Neural cell (in vitro differentiated cells): ENCODE results near the gene RAF1. TPM values are rescaled to one million over a fixed set of nuclear protein-coding genes. Genes with fewer than 3 reads are reported as not detected.

Experiments
- H2AFZ ChIP-seq: fragments of 200-600, 300-800 bp; sonication (generic), shearing (Covaris generic); 2 replicates; pipeline ENCODE4 v1.6.0; 2014; ENCODE audit warnings: low read depth, mild to moderate bottlenecking, antibody characterized with exemption, low read length, moderate library complexity
- H3F3A ChIP-seq: fragments of 200-600 bp; shearing (Covaris generic); 2 replicates; pipeline ENCODE4 v1.6.1; 2016; ENCODE audit warnings: mild to moderate bottlenecking, moderate library complexity, mixed read lengths, antibody characterized with exemption, low read length; ENCODE audit not compliant: insufficient read depth, poor library complexity, severe bottlenecking
- H3K27ac ChIP-seq: fragments of 200-600, 300-800 bp; sonication (generic), shearing (Covaris generic); 2 replicates; pipeline ENCODE4 v1.5.1; 2014; ENCODE audit warnings: mild to moderate bottlenecking, low read length, moderate library complexity
- H3K27me3 ChIP-seq: fragments of 300-800, 200-600 bp; sonication (generic), shearing (Covaris generic); 2 replicates; pipeline ENCODE4 v1.6.0; 2014; ENCODE audit warnings: mild to moderate bottlenecking, low read depth, low read length, moderate library complexity; ENCODE audit not compliant: insufficient read depth
- H3K36me3 ChIP-seq: fragments of 300-800, 200-600 bp; sonication (generic), shearing (Covaris generic); 2 replicates; pipeline ENCODE4 v1.5.1; 2014; ENCODE audit warnings: mild to moderate bottlenecking, antibody characterized with exemption, low read length, moderate library complexity; ENCODE audit not compliant: insufficient read depth
- H3K4me2 ChIP-seq: fragments of 300-800, 200-600 bp; sonication (generic), shearing (Covaris generic); 2 replicates; pipeline ENCODE4 v1.6.0; 2014; ENCODE audit warnings: mild to moderate bottlenecking, low read length
- H3K4me3 ChIP-seq: fragments of 300-800, 200-600 bp; sonication (generic), shearing (Covaris generic); 2 replicates; pipeline ENCODE4 v1.5.1; 2014; ENCODE audit warnings: mild to moderate bottlenecking, low read length, moderate library complexity
- H3K79me2 ChIP-seq: fragments of 200-600 bp; shearing (Covaris generic); replicated peaks from 2 replicates; pipeline ENCODE4 v1.6.0; 2014; ENCODE audit warnings: mild to moderate bottlenecking, low read length, moderate library complexity; ENCODE audit not compliant: insufficient read depth
- H3K9ac ChIP-seq: fragments of 300-800, 200-600 bp; sonication (generic), shearing (Covaris generic); 2 replicates; pipeline ENCODE4 v1.6.1; 2016; ENCODE audit warnings: mild to moderate bottlenecking, low read length, mixed read lengths
- H3K9me2 ChIP-seq: fragments of 200-600 bp; shearing (Covaris generic); 2 replicates; pipeline ENCODE4 v1.6.1; 2016; ENCODE audit warnings: mild to moderate bottlenecking, low read length, mixed read lengths; ENCODE audit not compliant: insufficient read depth
- H3K9me3 ChIP-seq: fragments of 200-600, 300-800 bp; sonication (generic), shearing (Covaris generic); 2 replicates; pipeline ENCODE4 v1.6.1; 2016; ENCODE audit warnings: mild to moderate bottlenecking, mixed run types, low read length, moderate library complexity, mixed read lengths
- H4K20me1 ChIP-seq: fragments of 200-600 bp; shearing (Covaris generic); 2 replicates; pipeline ENCODE4 v1.6.1; 2016; ENCODE audit warnings: mild to moderate bottlenecking, mixed run types; ENCODE audit not compliant: insufficient read depth
- EP300 ChIP-seq: fragments of 450-650 bp; conservative IDR thresholded peaks from 2 replicates; pipeline ENCODE4 v1.6.1; 2014; ENCODE audit warnings: antibody characterized with exemption, mild to moderate bottlenecking, moderate library complexity; ENCODE audit not compliant: poor library complexity, severe bottlenecking
- EZH2 ChIP-seq: fragments of 200-600, 300-800 bp; shearing (Covaris generic), sonication (generic); IDR thresholded peaks from 2 replicates; pipeline ENCODE4 v1.6.1; 2014; ENCODE audit warnings: antibody characterized with exemption, low read length, borderline replicate concordance, mild to moderate bottlenecking; ENCODE audit not compliant: insufficient read depth, poor library complexity, severe bottlenecking
- MXI1 ChIP-seq: fragments of 450-650 bp; conservative IDR thresholded peaks from 2 replicates; pipeline ENCODE4 v1.6.1; 2014; ENCODE audit warnings: antibody characterized with exemption, mild to moderate bottlenecking; ENCODE audit not compliant: poor library complexity, severe bottlenecking
- POLR2AphosphoS5 ChIP-seq: IDR thresholded peaks from 2 replicates; pipeline ENCODE4 v1.6.1; 2012
- RAD21 ChIP-seq: fragments of 450-650 bp; conservative IDR thresholded peaks from 2 replicates; pipeline ENCODE4 v1.6.1; 2014; ENCODE audit warnings: antibody characterized with exemption, mild to moderate bottlenecking, moderate library complexity
- SMC3 ChIP-seq: fragments of 450-650 bp; conservative IDR thresholded peaks from 2 replicates; pipeline ENCODE4 v1.6.1; 2014; ENCODE audit warnings: antibody characterized with exemption, mild to moderate bottlenecking, moderate library complexity; ENCODE audit not compliant: poor library complexity
- TAF1 ChIP-seq: IDR thresholded peaks from 2 replicates; pipeline ENCODE4 v1.6.1; 2012; ENCODE audit warnings: low read depth
- polyA plus RNA-seq: library from polyadenylated mRNA; depleted of rRNA; stranded (reverse); fragments of >200 nt; gene quantifications from 2 replicates; pipeline ENCODE4 v1.2.3, GENCODE V29; 2014
- TF ChIP-seq, protein P1 (sequence below): fragments of 450-650 bp; IDR thresholded peaks from 2 replicates; pipeline ENCODE4 v1.5.1; 2014; ENCODE audit warnings: antibody characterized with exemption, mild to moderate bottlenecking, moderate library complexity; ENCODE audit not compliant: poor library complexity, severe bottlenecking
- TF ChIP-seq, protein P2 (sequence below): IDR thresholded peaks from 2 replicates; pipeline ENCODE4 v1.6.1; 2012; ENCODE audit warnings: borderline replicate concordance

RAF1 gene
- polyA plus RNA-seq, 1 donor from 2014 or later, result 215 TPM

DNA sequence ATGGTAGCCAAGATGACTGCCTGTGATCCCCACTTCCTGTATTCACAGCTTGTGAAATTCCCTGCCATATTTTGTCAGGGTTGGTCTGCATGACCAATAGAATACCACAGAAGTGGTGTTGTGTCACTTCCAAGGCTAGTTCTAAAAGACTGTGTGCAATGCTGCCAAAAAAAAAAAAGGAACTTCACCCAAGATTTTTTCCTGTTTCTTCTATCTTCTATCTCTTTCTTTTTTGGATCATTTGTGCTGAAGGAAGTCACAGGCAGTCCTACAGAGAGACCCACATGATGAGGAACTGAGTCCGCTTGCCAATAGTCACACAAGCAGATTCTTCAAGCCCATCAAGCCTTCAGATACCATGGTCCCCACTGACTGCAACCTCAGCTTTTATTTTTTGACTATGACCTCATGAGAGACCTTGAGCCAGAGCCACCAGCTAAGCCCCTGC, 18.1 kb upstream of the RAF1 start:
- H3K4me2 ChIP-seq, result no peak overlapping the region
- no peaks in the 10 kb centered on the region for H3K27me3 ChIP-seq
- no peaks in the 10 kb centered on the region for H3K9me2 ChIP-seq
- no peaks in the 10 kb centered on the region for H3K79me2 ChIP-seq
- no peaks in the 10 kb centered on the region for H3K9me3 ChIP-seq
- no peak overlapping the region for H3K27ac ChIP-seq
- no peak overlapping the region for H3K9ac ChIP-seq
- no peak overlapping the region for H3K4me3 ChIP-seq
- H4K20me1 ChIP-seq, result no peaks in the 10 kb centered on the region
- H2AFZ ChIP-seq, result no peak overlapping the region
- TF ChIP-seq SMC3, result no peak
- H3F3A ChIP-seq, result no peaks in the 10 kb centered on the region
- H3K36me3 ChIP-seq, result no peaks in the 10 kb centered on the region

DNA sequence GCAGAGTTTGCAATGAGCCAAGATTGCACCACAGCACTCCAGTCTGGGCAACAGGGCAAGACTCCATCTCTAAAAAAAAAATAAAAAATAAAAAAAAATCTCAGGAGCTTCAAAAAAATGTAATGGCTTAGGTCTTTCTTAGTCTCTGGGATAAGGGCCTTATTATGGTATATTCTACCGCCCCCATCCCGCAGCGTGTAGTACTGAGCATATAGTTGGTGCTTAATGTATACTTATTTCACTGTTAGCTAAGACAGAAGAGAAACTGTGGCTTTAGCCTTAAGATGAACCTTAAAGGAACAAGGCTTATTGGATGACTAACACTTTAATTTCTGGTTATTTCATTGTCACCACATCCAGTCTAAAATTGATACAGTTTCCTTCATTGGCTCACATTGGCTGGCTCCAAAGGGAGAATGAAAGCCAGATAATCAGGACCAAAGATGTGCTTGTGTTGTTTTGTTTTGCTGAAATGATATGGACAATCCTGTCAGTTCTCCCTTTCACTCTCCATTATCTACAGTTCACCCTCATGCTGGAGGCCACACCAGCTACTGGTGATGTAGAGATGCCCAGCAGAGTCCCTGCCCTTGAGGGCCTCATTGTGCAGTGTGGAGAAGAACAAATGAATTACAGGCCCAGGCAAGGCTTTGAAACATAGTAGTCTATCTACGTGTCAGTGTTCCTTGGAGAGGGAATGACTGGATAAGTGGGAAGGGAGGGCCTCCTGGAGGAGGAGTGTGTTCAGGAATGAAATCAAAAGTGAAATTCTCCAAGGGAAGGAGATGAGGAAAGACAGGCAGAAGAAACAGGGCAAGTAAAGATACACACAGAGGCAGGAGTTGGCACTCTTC, 17.4 kb upstream of the RAF1 start:
- no peaks in the 10 kb centered on the region for H3F3A ChIP-seq
- no peak overlapping the region for H3K27ac ChIP-seq
- no peak overlapping the region for H2AFZ ChIP-seq

More for the DNA sequence above, 17.4 kb upstream of the RAF1 start:
- Histone ChIP-seq H3K36me3 (no peaks in the 10 kb centered on the region), H3K4me3 (no peak overlapping the region), H3K9ac (no peak overlapping the region), H3K9me2 (no peaks in the 10 kb centered on the region), H3K79me2 (no peaks in the 10 kb centered on the region), H3K9me3 (no peaks in the 10 kb centered on the region), H3K4me2 (no peak overlapping the region), H3K27me3 (no peaks in the 10 kb centered on the region), H4K20me1 (no peaks in the 10 kb centered on the region)
- TF ChIP-seq RAD21 (no peak), TAF1 (no peak), POLR2AphosphoS5 (no peak), EZH2 (no peak), EP300 (no peak), MXI1 (no peak), SMC3 (no peak)
- TF ChIP-seq, protein P1, sequence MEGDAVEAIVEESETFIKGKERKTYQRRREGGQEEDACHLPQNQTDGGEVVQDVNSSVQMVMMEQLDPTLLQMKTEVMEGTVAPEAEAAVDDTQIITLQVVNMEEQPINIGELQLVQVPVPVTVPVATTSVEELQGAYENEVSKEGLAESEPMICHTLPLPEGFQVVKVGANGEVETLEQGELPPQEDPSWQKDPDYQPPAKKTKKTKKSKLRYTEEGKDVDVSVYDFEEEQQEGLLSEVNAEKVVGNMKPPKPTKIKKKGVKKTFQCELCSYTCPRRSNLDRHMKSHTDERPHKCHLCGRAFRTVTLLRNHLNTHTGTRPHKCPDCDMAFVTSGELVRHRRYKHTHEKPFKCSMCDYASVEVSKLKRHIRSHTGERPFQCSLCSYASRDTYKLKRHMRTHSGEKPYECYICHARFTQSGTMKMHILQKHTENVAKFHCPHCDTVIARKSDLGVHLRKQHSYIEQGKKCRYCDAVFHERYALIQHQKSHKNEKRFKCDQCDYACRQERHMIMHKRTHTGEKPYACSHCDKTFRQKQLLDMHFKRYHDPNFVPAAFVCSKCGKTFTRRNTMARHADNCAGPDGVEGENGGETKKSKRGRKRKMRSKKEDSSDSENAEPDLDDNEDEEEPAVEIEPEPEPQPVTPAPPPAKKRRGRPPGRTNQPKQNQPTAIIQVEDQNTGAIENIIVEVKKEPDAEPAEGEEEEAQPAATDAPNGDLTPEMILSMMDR, result no peak
- TF ChIP-seq, protein P2, sequence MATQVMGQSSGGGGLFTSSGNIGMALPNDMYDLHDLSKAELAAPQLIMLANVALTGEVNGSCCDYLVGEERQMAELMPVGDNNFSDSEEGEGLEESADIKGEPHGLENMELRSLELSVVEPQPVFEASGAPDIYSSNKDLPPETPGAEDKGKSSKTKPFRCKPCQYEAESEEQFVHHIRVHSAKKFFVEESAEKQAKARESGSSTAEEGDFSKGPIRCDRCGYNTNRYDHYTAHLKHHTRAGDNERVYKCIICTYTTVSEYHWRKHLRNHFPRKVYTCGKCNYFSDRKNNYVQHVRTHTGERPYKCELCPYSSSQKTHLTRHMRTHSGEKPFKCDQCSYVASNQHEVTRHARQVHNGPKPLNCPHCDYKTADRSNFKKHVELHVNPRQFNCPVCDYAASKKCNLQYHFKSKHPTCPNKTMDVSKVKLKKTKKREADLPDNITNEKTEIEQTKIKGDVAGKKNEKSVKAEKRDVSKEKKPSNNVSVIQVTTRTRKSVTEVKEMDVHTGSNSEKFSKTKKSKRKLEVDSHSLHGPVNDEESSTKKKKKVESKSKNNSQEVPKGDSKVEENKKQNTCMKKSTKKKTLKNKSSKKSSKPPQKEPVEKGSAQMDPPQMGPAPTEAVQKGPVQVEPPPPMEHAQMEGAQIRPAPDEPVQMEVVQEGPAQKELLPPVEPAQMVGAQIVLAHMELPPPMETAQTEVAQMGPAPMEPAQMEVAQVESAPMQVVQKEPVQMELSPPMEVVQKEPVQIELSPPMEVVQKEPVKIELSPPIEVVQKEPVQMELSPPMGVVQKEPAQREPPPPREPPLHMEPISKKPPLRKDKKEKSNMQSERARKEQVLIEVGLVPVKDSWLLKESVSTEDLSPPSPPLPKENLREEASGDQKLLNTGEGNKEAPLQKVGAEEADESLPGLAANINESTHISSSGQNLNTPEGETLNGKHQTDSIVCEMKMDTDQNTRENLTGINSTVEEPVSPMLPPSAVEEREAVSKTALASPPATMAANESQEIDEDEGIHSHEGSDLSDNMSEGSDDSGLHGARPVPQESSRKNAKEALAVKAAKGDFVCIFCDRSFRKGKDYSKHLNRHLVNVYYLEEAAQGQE, result no peak
